DOHH2 (cell line): ENCODE results near the gene DCXR.

Experiments used
- H3F3A ChIP-seq: fragments of 200-600 bp; sonication (generic), shearing (Covaris generic); 2 replicates; pipeline ENCODE4 v1.6.0; 2016; ENCODE audit warnings: antibody characterized with exemption, mild to moderate bottlenecking; ENCODE audit not compliant: control insufficient read depth, insufficient read depth
- H3K27ac ChIP-seq: fragments of 200-600 bp; sonication (generic); 2 replicates; pipeline ENCODE4 v1.5.1; 2014; ENCODE audit warnings: low read depth, mild to moderate bottlenecking, low read length, moderate library complexity
- H3K27me3 ChIP-seq: fragments of 200-600 bp; sonication (generic); 2 replicates; pipeline ENCODE4 v1.6.1; 2014; ENCODE audit warnings: mild to moderate bottlenecking, low read length, mixed read lengths; ENCODE audit not compliant: control insufficient read depth
- H3K36me3 ChIP-seq: fragments of 200-600 bp; sonication (generic); 2 replicates; pipeline ENCODE4 v1.6.1; 2014; ENCODE audit warnings: mild to moderate bottlenecking, low read length, moderate library complexity, mixed read lengths; ENCODE audit not compliant: control insufficient read depth
- H3K4me1 ChIP-seq: fragments of 200-600 bp; sonication (generic); 2 replicates; pipeline ENCODE4 v1.6.1; 2014; ENCODE audit warnings: mild to moderate bottlenecking, low read length, mixed read lengths; ENCODE audit not compliant: control insufficient read depth
- H3K4me2 ChIP-seq: fragments of 200-600 bp; sonication (generic); 2 replicates; pipeline ENCODE4 v1.6.0; 2014; ENCODE audit warnings: mild to moderate bottlenecking, low read length, moderate library complexity
- H3K4me3 ChIP-seq: fragments of 200-600 bp; sonication (generic); 2 replicates; pipeline ENCODE4 v1.5.1; 2014; ENCODE audit warnings: mild to moderate bottlenecking, low read length, mixed read lengths
- H3K79me2 ChIP-seq: fragments of 200-600 bp; sonication (generic); 2 replicates; pipeline ENCODE4 v1.6.1; 2014; ENCODE audit warnings: mild to moderate bottlenecking, low read length, mixed read lengths; ENCODE audit not compliant: control insufficient read depth
- H3K9me2 ChIP-seq: fragments of 200-600 bp; sonication (generic); replicated peaks from 2 replicates; pipeline ENCODE4 v1.6.1; 2014; ENCODE audit warnings: mild to moderate bottlenecking, low read length, mixed read lengths; ENCODE audit not compliant: control insufficient read depth
- H3K9me3 ChIP-seq: fragments of 200-600 bp; sonication (generic); 2 replicates; pipeline ENCODE4 v1.6.1; 2014; ENCODE audit warnings: antibody characterized with exemption, low read length, mixed read lengths; ENCODE audit not compliant: control insufficient read depth, insufficient read depth
- H4K20me1 ChIP-seq: fragments of 200-600 bp; sonication (generic); 2 replicates; pipeline ENCODE4 v1.6.0; 2014; ENCODE audit warnings: low read depth, mild to moderate bottlenecking, antibody characterized with exemption, low read length, moderate library complexity; ENCODE audit not compliant: control insufficient read depth, insufficient read depth
- EZH2phosphoT487 ChIP-seq: fragments of 200-600 bp; sonication (generic); IDR thresholded peaks from 2 replicates; pipeline ENCODE4 v1.6.1; 2017; ENCODE audit warnings: borderline replicate concordance, mild to moderate bottlenecking, antibody characterized with exemption, low read length, moderate library complexity, mixed read lengths
- TF ChIP-seq, protein P1 (sequence below): fragments of 200-600 bp; sonication (generic); IDR thresholded peaks from one replicate; pipeline ENCODE4 v1.5.1; 2014; ENCODE audit warnings: antibody characterized with exemption, mild to moderate bottlenecking, low read depth, low read length; ENCODE audit not compliant: poor library complexity, severe bottlenecking

Gene DCXR

DNA sequence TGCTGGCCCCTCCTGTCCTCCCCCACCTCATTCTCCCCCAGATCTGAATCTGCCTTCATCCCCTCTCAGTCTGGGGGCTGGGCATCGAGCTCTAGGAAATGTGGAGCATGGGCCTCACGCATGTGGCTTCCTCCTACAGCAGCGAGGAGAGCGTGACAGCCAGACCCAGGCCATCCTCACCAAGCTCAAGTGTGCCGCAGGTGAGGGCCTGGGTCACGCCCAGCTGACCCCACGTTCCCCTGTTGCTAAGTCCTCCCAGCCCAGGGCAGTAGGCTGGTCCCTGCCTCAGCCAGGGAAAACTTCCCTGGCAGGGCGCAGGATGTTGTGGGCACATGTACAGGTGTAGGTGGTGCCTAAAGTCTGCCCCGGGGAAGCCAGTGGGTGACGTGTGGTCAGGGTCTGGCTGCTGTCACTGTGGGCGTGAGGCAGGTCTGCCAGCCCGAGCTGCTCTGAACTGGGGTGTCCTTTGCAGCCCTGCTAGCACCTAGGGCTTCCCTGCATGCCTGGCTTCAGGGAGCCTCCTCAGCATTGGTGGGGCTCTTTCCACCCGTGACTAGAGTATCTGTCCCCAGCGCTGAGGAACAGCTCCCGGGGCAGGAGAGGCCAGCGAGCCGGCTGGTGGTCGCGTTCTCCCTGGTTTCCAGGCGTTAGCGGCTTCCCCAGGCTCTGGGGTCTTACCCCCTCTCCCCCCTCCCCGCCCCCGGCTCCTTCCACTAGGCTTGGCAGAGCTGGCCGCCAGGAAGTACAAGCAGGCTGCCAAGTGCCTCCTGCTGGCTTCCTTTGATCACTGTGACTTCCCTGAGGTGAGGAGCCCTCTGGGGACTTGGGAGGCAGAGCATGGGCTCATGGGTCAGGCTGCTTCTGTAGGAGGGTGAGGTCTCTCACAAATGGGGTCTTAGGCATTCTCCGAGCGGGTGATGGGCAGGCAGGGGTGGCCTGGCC lies 17.8 kb upstream of the DCXR start:
- TF ChIP-seq, protein P1, sequence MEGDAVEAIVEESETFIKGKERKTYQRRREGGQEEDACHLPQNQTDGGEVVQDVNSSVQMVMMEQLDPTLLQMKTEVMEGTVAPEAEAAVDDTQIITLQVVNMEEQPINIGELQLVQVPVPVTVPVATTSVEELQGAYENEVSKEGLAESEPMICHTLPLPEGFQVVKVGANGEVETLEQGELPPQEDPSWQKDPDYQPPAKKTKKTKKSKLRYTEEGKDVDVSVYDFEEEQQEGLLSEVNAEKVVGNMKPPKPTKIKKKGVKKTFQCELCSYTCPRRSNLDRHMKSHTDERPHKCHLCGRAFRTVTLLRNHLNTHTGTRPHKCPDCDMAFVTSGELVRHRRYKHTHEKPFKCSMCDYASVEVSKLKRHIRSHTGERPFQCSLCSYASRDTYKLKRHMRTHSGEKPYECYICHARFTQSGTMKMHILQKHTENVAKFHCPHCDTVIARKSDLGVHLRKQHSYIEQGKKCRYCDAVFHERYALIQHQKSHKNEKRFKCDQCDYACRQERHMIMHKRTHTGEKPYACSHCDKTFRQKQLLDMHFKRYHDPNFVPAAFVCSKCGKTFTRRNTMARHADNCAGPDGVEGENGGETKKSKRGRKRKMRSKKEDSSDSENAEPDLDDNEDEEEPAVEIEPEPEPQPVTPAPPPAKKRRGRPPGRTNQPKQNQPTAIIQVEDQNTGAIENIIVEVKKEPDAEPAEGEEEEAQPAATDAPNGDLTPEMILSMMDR, result no peak
- no peak for TF ChIP-seq EZH2phosphoT487
- peaks cover 16% of the 10 kb centered on the region for H3K4me1 ChIP-seq
- H4K20me1 ChIP-seq, result peaks cover 3% of the 10 kb centered on the region; the same call in 1 of the 2 replicates
- no peak overlapping the region for H3K4me3 ChIP-seq
- H3F3A ChIP-seq, result no peaks in the 10 kb centered on the region
- no peaks in the 10 kb centered on the region for H3K27me3 ChIP-seq
- H3K4me2 ChIP-seq, result no peak overlapping the region
- H3K36me3 ChIP-seq, result peaks cover 61% of the 10 kb centered on the region
- H3K9me2 ChIP-seq, result no peaks in the 10 kb centered on the region
- no peaks in the 10 kb centered on the region for H3K9me3 ChIP-seq
- peaks cover 19% of the 10 kb centered on the region for H3K79me2 ChIP-seq
- H3K27ac ChIP-seq, result no peak overlapping the region

DNA sequence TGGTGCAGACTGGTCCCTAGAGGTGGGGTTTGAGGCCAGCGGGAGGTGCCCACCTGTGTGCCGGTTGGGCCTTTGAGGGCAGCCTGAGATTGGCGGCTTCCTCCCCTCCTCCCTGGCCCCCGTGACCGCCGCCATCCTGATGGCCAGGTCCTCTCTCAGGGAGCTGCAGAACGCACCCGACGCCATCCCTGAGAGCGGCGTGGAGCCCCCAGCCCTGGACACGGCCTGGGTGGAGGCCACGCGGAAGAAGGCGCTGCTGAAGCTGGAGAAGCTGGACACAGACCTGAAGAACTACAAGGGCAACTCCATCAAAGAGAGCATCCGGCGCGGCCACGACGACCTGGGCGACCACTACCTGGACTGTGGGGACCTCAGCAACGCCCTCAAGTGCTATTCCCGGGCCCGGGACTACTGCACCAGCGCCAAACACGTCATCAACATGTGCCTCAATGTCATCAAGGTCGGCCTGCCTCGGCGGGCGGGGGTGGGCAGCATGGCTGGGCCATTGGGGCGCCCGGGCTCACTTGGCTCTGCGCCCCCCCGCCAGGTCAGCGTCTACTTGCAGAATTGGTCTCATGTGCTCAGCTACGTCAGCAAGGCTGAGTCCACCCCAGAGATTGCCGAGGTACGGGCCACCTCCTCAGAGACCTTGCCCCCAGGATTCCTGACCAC lies 17.0 kb upstream of the DCXR start:
- H3K4me1 ChIP-seq, result peaks cover 17% of the 10 kb centered on the region
- peaks cover 3% of the 10 kb centered on the region; the same call in 1 of the 2 replicates for H4K20me1 ChIP-seq
- H3K27me3 ChIP-seq, result no peaks in the 10 kb centered on the region
- H3F3A ChIP-seq, result no peaks in the 10 kb centered on the region
- H3K9me3 ChIP-seq, result no peaks in the 10 kb centered on the region
- no peaks in the 10 kb centered on the region for H3K9me2 ChIP-seq
- no peak overlapping the region for H3K4me2 ChIP-seq
- H3K4me3 ChIP-seq, result no peak overlapping the region
- H3K79me2 ChIP-seq, result peaks cover 19% of the 10 kb centered on the region
- H3K27ac ChIP-seq, result no peak overlapping the region
- no peak for TF ChIP-seq EZH2phosphoT487
- TF ChIP-seq, protein P1, result no peak
- H3K36me3 ChIP-seq, result peaks cover 53% of the 10 kb centered on the region

DNA sequence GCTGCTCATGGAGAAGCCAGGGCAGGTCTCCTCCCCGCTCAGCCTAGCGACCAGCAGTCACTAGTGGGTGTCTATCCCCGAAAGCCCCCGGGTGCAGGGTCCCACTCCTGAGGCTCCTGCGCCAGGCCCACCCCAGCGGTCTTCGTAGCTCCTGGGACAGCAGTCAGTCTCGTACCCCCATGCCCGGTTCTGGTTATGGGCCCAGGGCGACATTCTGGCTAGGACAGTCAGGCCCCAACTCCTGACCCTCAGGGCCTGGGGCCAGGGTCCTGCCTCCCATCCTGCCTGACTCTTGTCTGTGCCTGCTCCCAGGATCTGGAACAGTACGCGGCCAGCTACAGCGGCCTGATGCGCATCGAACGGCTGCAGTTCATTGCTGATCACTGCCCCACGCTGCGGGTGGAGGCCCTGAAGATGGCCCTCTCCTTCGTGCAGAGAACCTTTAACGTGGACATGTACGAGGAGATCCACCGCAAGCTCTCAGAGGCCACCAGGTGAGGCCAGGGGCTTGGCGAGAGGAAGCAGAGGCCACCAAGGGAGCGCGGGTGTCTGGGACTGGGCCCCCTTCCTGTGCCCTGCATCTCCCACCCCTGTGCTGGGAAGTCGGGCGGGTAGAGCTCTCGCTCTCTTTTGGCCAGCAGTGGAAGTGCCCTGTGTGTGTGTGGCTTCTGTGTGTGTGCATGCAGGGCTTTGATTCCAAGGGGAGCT lies 16.2 kb upstream of the DCXR start:
- Histone ChIP-seq H3K36me3 (peaks cover 46% of the 10 kb centered on the region), H3F3A (no peaks in the 10 kb centered on the region), H3K4me3 (no peak overlapping the region), H4K20me1 (peaks cover 3% of the 10 kb centered on the region; the same call in 1 of the 2 replicates), H3K9me3 (no peaks in the 10 kb centered on the region), H3K4me2 (peak overlapping the region; percentile 94), H3K79me2 (peaks cover 19% of the 10 kb centered on the region), H3K4me1 (peaks cover 17% of the 10 kb centered on the region), H3K27ac (no peak overlapping the region), H3K9me2 (no peaks in the 10 kb centered on the region), H3K27me3 (no peaks in the 10 kb centered on the region)
- TF ChIP-seq, protein P1, result no peak
- no peak for TF ChIP-seq EZH2phosphoT487
